ENCODE measurements around the gene OR10G8.
"Not testable (repeated sequence)": the region's sequence is repeated elsewhere in the genome, so short reads cannot be mapped to it uniquely, and the experiment has no call there.

The OR10G8 gene, protein sequence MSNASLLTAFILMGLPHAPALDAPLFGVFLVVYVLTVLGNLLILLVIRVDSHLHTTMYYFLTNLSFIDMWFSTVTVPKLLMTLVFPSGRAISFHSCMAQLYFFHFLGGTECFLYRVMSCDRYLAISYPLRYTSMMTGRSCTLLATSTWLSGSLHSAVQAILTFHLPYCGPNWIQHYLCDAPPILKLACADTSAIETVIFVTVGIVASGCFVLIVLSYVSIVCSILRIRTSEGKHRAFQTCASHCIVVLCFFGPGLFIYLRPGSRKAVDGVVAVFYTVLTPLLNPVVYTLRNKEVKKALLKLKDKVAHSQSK

DNA sequence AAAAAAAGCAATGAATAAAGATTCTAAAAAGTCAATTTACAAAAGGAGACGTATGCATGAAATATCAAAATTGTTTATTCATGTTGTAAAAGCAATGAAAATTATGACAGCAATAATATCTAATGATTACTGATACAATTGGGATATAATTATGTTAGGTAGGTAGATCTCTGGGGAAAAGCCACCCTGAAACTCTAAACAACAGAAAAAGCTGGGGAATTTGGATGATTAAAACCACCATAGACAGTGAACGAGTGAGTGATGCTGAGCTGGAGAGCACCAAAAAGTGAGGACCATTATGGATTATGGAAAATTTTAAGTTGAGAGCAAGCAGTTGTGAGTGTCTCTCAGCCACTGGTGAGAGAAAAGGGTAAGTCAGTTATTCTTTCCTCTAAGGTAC, at the start of gene OR10G8:
Gene OR10G8 (plus strand): TSS at position 301 of the 400 bp plus-strand sequence. CDS start 2,825 bp downstream, outside the sequence.
- DNase-seq = no peak

DNA sequence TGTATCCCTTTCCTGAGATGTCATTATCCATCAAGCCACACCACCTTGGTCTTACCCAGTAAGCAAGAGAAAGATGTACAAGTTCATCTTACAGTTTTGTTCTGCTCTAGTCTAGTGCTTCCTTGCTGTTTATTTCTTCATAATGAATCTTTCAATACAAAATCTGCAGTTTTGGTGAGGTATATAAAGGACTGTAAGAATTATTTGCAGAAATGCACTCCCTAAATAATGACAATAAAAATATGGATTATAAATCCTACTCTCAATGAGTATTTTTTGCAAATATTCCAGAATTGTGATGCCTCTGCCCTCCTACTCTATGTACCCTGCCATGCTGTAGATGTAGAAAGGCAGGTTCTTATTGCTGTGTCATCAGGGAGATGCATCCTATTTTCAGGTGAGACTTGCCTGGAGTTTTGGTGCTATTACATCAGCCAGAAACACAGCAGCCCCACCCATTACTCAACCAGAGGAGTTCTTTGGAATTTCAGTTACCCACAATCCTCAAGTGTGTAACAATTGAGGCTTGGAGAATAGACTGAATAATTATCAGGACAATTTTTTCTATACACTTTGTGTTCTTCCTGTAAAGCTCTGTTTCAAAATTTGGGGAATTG, 48.8 kb upstream of the OR10G8 start, which contains the start of gene OR10S1:
Gene OR10S1 (minus strand): TSS at position 51 of the 617 bp plus-strand sequence. CDS start 117 bp downstream, outside the sequence.
- no peak for DNase-seq

- no peak for DNase-seq
These were observed 47.3 kb upstream of the OR10G8 start for GRCh38 chr11:123979311-123979710.

- no peak for DNase-seq
These were observed 31.5 kb upstream of the OR10G8 start, which contains the start of gene OR10G6 for GRCh38 chr11:123995119-123995518. Gene OR10G6 (minus strand): TSS chr11:123995161. CDS start chr11:123995161, 0 bp downstream.

DNA sequence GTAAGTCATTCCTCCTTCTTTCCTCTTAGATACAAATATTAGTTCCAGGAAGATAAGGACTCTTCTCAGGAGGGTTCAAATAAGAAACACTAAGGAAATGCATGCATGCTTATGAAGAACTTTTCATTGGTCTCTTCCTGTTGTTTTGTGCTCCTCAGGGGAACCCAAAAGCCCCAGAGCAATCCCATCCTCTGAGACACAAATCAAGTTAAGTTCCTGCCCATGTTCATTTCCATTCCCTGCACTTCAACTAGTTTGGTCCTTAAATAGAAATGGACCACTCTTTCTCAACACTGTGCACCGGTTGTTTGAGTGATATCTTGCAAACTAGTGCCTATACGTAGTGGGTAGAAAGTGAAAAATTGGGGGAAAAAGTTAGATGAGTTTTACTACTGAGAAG, 13.9 kb upstream of the OR10G8 start, which contains the start of gene OR10G4:
Gene OR10G4 (plus strand): TSS at position 301 of the 400 bp plus-strand sequence. CDS start 2,578 bp downstream, outside the sequence.
- no peak for DNase-seq

DNA sequence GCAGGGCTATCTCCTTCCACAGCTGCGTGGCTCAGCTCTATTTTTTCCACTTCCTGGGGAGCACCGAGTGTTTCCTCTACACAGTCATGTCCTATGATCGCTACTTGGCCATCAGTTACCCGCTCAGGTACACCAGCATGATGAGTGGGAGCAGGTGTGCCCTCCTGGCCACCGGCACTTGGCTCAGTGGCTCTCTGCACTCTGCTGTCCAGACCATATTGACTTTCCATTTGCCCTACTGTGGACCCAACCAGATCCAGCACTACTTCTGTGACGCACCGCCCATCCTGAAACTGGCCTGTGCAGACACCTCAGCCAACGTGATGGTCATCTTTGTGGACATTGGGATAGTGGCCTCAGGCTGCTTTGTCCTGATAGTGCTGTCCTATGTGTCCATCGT, 10.8 kb upstream of the OR10G8 start:
- DNase-seq = not testable (repeated sequence)

DNA sequence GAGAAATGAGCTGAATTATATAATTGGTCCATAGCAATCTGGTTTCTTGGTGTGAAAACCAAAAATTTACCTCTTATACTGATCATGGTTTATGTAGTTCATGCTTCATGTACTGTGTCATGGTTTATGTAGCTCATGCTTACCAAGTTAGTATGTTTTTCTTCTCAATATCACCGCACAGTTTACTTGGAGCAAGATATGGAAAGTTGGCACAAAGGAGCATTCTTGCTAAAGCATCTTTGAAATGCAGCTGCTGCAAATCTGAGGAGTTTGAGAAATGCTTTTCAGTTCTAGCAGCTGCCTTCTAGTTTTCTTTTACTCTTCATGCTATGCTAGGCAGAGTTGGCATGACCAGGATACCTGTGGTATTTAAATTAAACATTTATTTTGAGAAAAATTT, 10.1 kb downstream of the OR10G8 start:
- DNase-seq = no peak

DNA sequence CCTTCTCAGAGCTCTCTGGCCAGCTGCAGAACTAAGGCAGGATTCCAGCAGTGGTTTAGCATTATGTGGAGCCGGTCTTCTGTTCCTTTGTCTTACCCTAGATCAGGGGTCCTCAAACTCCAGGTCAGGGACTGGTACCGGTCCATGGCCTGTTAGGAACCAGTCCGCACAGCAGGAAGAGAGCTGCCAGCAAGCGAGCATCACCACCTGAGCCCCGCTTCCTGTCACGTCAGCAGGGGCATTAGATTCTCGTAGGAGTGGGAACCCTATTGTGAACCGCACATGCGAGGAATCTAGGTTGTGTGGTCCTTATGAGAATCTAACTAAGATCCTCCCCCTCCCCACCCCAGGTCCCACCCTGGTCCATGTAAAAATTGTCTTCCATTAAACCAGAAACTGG, 13.0 kb downstream of the OR10G8 start:
- DNase-seq = no peak

DNA sequence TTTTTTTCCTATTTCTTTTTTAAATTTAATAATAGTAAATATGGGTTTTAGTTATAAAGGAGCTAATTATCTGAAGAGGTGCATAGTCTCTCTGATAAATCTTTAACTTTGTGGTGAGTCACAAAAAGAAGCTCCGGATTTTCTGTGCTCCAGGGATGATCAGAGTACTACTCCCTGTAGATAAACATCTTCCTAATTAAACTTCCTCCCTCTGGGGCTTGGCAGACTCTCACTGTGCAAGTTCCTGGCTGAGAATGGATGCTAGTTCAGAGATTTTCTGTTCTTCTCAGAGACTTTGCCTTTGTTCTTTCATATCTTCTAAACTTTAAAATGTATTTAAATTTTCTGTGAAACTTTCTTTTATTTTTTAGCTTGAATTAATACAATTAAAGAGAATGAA, 14.7 kb downstream of the OR10G8 start, which contains the start of gene OR10G7:
Gene OR10G7 (minus strand): TSS at position 72 of the 400 bp plus-strand sequence. CDS start 2,324 bp downstream, outside the sequence.
- no peak for DNase-seq

DNA sequence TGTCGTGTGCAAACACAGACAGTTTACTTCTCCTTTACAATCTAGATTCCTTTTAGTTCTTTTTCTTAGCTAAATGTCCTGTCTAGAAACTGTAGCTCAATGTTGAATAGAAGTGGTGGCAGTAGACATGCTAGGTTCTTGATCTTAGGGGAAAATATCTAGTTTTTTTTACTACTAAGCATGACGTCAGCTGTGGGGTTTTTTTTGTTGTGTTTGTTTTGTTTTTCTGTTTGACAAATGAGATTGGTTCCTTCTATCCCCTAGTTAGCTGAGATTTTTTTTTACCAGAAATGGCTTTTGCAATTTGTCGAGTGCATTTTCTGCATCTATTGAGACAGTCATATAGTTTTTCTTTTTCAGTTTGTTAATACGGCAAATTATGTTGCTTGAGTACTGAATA, 16.8 kb downstream of the OR10G8 start:
- no peak for DNase-seq

GRCh38 chr11:124050748-124051147, 24.1 kb downstream of the OR10G8 start:
- DNase-seq = peak; percentile 58

- no peak for DNase-seq
These were observed 26.4 kb downstream of the OR10G8 start for GRCh38 chr11:124052966-124053365.

GRCh38 chr11:124068601-124069110, 42.1 kb downstream of the OR10G8 start:
- DNase-seq = no peak

DNA sequence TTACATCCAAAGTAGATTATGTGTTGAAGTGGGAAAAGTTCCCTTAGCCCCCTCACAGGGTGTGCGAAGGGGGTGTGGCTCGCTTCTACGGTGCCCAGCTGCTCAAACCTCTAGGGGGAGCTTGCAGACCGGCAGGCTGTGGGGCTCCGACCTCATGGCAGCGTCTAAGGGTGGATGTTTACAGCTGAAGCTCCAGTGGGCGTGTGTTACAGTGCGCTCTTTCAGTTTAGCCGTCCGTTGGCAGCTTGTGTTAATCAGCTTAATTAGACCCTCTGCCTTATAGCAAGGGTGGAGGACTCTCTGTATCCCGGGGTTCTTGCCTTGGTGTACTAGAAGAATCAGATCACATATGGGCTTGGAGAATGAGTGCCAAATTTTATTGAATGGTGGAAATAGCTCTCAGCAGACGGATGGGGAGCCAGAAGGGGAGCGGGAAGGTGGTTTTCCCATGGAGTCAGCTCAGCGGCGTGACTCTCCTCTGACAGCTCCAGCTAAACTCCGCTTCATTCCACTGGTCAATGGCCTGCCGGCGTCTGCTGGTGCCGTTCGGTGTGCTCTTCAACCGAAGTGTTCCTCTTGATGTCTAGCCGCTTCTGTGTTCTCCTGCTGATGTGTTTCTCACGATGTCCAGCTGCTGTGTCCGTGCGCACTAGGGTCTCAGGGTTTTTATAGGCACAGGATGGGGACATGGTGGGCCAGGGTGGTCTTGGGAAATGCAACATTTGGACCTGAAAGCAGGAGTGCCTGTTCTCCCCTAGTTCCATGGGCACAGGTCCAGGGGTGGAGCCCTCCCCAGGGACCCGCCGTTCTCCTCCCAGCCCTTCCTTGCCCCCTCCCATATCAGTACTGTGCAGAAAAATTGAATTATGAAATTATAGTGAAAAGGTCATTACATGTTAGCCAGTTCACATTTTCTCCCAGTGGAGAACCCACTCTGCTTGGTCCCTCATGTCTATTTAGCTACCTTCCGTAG, 43.1 kb downstream of the OR10G8 start:
- DNase-seq = peak; percentile 68

DNA sequence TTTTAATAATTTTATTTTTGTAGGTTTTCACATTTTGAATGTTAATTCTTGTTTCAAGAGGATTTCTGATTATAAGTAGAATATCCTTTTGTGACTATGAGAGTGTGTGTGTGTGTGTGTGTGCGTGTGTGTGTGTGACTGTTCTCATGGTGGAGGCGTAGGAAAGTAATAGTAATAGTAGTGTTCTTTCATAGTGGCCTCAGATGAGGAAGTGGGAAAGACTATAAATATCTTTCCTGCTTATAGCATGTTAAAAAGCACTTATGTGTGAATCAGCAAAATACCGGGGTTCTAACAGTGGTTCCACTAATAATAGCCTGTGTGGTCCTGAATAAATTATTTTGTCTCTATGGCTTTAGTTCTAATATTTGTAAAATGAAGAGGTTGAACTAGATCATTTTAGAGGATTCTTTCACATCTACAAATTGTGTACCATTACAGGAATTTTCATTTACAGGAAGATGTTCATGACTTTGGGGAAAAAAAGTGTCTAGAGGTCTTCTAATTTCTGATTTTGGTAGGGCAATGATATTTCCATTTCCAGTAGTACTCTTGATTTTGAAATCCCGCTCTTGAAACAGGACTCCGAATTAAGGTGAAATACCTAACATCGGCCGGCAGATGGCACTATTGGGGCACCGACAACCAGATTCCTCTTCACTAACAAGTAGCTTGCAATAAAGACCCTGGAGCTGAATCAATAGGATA, 44.5 kb downstream of the OR10G8 start:
- peak; percentile 75 for DNase-seq

DNA sequence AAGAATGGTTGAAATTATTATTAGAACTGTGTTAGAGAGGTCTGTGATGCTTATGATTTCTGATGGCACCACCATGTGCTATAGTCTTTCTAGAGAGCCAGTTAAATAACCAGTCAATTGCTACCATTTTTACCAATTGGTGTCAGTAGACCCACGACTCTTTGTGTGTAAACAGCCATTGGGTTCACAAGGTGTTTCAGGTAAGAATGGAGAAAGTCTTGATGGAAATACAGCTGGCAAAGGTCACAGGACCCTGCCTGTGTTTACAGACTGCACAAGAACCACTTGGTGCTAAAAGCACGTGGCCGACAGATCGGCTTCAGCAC, 45.0 kb downstream of the OR10G8 start:
- no peak for DNase-seq

DNA sequence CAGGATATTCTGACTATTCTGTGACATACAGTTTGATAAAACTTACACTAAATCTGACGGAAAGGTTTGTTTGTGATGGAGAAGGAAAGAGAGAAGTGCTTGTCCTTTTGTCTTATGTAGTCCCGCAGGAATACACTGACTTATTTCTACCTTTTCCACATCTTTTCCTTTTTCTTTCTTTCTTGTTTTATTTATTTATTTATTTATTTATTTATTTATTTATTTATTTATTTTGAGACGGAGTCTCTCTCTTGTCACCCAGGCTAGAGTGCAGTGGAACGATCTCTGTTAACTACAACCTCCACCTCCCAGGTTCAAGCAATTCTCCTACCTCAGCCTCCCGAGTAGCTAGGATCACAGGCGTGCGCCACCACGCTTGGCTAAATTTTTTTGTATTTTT, 45.5 kb downstream of the OR10G8 start:
- no peak for DNase-seq

DNA sequence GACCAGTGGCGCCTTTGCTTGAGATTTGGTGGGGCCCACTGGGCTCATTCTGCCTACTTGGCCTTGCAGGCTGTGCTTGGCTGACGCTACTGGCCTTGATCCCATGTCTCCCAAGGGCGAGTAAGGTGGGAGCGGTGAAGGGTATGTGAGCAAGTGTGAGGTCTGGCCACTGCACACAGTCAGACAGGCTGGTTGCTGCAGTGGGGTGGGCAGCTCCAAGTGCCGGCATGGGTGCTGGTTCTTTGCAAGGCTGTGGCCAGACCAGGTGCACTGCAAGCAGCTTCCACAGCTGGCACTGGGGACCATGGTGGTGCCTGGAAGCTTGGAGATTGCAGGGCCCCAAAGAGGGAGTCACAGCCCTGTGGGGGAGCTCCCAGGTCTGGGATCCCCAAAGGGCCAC, 48.0 kb downstream of the OR10G8 start:
- no peak for DNase-seq

GRCh38 chr11:124075492-124075840, 48.9 kb downstream of the OR10G8 start:
- DNase-seq = no peak

- DNase-seq = peak; percentile 11
These were observed 49.4 kb downstream of the OR10G8 start for GRCh38 chr11:124075841-124076651.

DNA sequence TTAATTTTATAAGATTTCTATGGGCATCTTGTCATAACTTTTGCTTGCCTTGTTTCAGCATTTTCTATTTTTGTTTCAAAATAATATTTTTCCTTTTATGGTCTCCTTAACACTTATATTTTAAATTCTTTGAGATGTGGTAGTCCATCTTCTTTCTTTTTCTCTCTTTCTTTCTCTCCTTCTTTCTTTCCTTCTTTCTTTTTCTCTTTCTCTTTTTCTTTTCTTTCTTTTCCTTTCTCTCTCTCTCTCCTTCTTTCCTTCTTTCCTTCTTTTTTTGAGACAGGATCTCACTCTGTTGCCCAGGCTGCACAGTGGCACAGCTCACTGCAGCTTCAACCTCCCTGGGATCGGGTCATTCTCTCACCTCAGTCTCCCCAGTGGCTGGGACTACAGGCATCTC, 50.7 kb downstream of the OR10G8 start:
- no peak for DNase-seq

Data from activated CD4-positive, alpha-beta T cell treated with anti-CD3 and anti-CD28 coated beads, Interleukin-2, amount 50 U/mL, for 16 hours (primary cell).